Cerebellar nuclear complex (tissue), 1 donor: ENCODE results near the gene MYL2.

ENCODE experiments used
- DNase-seq, 2 experiments: peaks; one replicate each; lab custom pipeline; 2025; lab: John Stamatoyannopoulos, UW

The MYL2 gene

DNA sequence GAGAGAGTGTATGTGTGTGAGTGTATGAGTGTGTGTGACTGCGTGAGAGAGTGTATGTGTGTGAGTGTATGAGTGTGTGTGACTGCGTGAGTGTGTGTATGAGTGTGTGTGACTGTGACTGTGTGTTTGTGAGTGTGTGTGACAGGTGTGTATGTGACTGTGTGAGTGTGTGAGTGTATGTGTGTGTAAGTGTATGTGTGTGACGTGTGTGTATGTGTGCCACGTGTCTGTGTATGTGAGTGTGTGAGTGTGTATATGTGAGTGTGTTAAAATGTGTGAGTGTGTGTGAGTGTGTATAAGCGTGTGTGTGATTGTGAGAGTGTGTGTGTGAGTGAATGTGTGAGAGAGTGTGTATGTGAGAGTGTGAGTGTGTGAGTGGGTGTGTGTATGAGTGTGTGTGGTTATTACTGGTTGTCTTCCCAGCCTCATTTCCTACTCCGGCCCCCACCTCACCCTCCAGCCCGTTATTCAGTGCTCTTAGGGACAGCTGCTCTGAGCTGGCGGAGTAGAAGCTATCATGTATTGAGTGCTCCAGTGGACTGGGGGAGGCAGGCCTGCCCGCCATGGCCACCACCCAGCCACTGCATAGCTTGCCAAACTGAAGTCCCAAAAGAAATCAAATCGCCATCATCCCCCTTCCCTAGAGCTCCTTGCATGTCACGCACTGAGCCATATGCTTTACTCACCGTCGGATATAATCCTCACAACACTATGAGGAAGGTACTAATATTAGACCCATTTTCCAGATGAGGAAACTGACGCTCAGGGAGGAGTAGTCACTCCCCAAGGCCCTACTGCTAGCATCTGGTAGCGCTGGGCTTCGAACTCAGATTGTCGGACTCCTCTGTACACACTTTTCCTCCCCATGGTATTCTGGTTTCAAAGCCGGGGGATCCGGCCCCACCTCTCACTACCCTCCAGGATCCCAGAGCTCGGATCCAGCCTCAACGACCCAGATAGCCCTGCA is 10.3 kb upstream of the MYL2 start:
- DNase-seq = no peak

- no peak for DNase-seq
Measured at GRCh38 chr12:110929818-110930217, 9.4 kb upstream of the MYL2 start.

DNA sequence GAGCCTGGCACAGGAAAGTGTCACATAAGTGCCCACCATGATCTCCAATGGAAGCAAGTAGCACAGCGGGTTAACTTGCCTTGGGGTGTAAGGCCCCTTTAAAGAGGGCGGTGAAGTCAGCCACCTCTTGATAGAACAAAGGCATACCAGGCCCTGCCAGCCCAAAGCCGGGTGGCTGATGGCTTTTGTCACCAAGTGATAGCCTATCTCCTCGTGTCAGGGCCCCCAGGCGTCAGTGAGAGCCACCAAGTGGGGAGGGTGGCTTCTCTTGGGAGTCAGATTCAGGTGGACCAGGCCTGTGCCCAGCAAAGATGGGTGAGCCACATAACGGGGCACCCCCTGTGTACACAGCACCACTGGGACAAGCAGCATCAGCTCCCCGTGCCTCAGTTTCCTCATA is 8.3 kb upstream of the MYL2 start:
- no peak for DNase-seq

DNA sequence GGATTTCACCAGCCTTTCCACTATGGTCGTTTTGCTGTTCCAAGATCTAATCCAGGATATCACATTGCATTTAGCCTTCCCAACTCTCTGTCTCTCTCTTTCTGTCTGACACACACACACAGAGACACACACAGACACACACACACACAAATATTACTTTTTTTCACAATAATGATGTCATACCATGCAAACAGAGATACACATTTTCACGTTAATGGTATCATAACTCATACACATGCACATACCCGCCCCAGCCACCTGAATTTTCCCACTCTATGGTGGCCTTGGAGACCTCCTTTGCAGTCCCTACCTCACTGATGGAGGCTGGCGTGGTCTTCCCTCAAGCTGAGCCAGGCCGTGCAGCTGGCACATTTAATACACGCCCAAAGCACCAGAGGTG is 7.2 kb upstream of the MYL2 start:
- DNase-seq = no peak

- DNase-seq = no peak
Measured at GRCh38 chr12:110923692-110924334, 3.4 kb upstream of the MYL2 start.

DNA sequence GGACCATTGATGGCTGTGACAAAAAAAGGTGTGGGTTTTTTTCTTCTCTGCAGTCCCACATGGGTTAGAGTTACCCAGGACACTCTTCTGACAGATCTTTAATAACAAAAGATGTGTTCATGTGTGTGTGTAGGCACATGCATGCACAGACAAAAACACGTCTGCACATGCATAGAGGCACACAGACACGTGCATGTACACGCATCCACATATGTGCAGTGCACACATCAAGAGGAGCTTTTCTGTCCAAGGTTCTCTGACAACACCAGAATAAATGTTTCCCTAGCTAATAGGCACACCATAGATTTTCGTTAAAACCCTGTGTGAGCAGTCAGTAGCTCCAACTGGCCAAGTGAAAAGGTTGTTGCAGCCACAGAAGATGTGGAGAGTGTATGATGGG is 2.8 kb upstream of the MYL2 start:
- DNase-seq = no peak

DNA sequence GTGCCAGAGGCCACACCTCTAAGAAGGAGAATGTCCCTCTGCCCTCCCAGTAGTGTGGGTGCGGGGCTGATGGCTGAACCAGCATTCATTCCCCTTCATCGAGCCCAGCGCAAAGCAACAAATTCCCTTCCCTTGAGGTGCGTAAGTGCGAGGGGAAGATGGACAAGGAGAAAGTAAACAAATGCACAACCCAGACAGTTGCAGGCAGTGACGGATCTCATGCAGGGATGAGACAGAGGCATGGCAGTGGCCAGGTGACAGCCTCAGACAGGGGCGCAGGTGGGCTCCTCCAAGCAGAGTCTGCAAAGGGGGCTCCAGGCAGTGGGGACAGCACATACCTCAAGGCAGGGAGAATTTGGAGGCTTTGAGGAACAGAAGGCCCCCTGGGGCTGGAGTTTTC is 2.3 kb upstream of the MYL2 start:
- no peak for DNase-seq

DNA sequence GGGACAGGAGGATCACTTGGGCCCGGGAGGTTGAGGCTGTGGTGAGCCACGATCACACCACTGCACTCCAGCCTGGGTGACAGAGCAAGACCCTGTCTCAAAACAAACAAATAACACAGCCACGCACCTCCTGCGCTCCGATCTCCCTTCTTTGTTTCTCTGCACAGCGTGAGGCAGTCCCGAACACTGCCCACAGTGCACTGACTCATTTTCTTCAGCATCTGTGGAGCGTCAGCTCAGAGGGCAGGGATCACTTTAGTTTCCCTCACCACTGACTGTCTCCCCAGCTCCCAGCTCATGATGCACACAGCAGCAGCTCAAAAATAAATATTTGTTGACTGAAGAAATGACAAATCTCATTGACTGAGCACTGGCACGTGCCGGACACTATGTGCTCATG is 883 bp upstream of the MYL2 start:
- DNase-seq = no peak

DNA sequence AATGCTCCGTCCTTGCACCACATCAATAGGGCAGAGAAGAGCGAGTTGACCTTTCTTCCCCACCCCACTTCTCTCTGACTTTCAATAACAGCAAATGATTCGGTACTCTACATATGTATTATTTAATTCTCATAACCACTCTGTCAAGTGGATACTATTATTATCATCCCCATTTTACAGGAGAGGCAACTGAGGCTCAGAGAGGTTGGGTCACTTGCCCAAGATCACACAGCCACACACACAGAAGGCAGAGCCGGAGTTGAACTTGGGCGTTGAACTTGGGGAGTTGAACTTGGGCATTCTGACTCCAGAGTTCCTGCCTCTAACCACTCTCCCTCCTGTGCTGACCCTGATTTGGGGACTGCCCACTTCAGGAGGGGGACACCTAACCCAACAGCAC is 659 bp downstream of the MYL2 start:
- DNase-seq = no peak

GRCh38 chr12:110917961-110918360 is 2.4 kb downstream of the MYL2 start:
- no peak for DNase-seq

DNA sequence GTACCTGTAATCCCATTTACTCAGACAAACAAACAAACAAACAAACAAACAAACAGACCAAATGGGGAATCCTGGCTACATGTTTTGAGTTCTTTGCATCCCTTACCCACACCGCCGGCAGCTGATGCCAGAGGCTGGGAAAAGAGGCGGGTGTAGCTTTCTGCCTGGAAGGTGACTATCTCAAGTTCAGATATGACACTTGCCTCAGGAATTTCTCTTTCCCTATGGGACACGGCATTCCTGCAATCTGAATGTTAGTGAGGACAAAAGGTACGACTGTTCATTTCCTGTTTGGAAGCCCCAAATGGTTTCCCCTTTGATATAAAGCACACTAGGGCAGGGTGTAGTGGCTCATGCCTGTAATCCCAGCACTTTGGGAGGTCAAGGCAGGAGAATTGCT is 2.9 kb downstream of the MYL2 start:
- DNase-seq = no peak

DNA sequence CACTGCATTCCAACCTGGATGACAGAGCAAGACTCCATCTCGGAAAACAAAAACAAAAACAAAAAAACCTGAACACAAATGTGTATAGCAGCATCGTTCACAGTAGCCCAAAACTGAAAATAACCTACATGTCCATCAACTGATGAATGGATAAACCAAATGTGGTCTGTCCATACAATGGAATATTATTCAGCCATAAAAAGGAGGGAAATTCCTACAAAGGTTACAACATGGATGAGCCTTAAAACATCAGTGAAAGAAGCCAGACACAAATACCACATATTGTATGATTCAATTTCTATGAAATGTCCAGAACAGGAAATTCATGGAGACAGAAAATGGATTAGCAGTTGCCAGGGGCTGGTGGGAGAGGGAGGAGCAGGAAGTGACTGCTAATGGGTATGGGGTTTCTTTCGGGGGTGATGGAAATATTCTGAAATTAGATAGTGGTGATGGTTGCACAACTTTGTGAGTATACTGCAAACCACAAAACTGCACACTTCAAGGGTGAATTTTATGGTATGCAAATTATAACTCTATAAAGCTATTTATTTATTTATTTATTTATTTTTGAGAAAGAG is 4.0 kb downstream of the MYL2 start:
- no peak for DNase-seq

- no peak for DNase-seq
Measured at GRCh38 chr12:110913119-110914056, 7.0 kb downstream of the MYL2 start.

GRCh38 chr12:110912263-110912662 is 8.1 kb downstream of the MYL2 start:
- DNase-seq = no peak

DNA sequence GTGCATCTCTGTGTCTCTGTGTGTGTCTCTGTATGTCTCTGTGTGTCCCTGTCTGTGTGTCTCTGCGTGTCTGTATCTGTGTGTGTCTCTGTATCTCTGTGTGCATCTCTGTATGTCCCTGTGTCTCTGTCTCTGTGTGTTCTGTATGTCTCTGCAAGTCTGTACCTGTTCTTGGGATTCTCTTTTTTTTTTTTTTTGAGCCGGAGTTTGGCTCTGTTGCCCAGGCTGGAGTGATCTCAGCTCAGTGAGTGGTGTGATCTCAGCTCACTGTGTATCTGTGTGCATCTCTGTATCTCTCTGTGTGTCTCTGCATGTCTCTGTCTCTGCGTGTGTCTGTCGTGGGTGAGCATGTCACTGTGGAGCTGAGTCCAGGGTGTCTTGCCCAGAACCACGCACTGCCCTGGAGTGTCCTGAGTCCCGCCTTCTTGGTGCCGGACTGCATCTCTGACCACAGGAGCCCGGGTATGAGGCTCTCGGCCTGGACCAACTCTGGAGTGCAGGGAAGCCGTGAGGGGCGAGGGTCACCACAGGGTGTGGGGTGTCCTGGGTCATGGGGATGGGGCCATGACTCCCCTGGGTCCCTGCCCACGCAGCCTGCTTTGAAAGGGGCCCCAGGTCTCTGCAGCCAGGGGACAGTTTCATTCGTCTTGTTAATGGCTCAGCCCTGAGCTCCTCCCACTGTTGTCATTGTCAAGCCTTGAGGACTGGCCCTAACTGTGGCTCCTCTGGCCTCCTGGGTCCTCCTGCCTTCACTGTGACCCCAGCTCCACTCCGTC is 11.8 kb downstream of the MYL2 start:
- DNase-seq = no peak

DNA sequence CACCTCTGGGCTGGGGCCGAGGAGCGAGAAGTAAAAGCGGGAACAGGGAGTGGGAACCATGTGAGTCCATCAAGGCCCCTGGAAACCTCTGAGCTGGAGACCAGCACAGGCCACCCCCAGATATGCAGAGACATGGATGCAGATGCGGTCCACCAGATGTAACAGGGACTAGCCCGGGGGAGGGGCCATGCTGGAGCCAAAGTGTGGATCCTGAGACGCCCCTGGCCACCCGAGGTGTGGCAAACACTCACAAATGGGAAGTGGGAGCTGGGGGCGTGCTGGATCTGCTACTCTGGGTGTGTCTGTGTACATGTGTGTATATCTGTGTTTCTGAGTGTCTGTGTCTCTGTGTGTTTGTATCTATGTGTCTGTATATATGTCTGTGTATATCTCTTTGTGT is 12.8 kb downstream of the MYL2 start:
- no peak for DNase-seq

GRCh38 chr12:110906985-110907384 is 13.4 kb downstream of the MYL2 start:
- DNase-seq = no peak

DNA sequence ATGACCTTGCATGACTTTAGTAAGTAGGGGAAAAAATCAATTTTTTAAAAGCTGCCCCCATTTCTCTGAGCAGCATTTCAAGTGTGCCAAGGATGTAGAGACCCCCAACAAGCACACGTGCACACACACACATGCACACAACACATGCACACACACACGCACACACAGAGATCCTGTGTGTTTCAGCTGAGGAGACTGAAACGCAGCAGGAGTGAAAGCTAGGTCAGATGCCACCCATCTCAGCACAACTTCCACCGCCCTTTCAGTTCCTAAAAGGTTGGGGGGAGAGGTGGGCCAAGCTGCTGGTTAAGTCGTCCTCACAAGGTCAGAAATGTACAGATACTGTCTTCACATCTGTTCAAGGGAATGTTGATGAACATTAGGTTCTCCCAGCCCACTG is 13.9 kb downstream of the MYL2 start:
- DNase-seq = no peak

DNA sequence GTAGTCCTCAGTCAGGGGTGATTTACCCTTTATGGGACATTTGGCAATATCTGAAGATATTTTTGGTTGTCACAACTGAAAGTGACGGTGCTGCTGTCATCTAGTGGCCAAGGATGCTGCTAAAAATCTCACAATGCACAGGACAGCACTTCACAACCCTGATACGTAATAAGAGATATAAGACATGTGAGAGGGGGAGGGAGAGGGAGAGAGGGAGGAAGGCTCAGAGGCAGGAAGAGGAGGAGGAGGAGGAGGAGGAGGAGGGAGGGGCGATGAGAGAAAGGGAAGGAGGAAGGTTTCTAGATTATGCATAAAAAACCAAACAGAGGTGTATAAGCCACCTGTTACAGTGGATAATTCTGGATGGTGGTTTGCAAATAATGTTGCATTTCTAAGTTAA is 14.3 kb downstream of the MYL2 start:
- no peak for DNase-seq

DNA sequence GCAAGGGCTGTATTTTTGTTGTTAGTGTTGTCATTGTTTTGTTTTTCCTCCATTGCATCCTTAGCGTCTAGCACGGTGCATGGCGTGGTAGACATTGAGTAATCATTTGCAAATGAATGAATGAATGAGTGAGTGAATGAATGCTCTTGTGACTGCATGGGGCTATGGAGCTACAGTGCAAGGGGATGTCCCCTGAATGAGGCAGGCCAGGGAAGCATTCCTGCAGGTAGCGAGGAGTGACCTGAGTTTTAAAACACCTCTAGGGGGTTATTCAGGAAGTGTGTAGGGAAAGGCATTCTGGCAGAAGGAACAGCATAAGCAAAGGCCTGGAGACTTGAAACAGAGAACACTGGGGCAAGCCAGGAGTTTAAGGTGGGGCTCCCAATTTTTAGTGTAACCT is 16.9 kb downstream of the MYL2 start:
- no peak for DNase-seq

- DNase-seq = no peak
Measured at GRCh38 chr12:110901401-110901800, 19.0 kb downstream of the MYL2 start.
